ENCODE measurements around the gene MIB1. TPM values are rescaled to one million over a fixed set of nuclear protein-coding genes. Genes with fewer than 3 reads are reported as not detected.

Gene MIB1
- total and polyA plus RNA-seq, 10 of the 15 experiments (the other 5 are each of a cell fraction or from before 2014, with no cell fraction given) = 2.3 to 27.5 (median 10.4) TPM

DNA sequence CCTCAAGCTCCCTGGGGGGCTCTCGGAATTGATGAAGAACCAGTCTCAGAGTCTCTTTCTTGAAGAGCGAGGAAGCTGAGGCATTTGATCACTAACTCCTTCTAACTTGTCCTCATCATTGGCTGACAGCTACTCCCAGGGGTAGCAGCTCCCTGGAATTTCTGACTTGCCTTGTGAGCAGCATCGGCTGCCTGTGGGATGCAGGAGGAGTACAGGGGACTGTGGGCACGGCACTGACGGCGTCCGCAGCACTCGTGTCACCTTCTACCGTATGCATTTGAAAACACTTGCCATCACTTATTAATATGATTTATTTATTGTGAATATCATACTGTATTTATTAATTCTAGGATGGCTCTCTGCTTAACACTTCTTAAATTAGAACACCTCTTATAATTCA is 175.0 kb downstream of the MIB1 start:
- H3K36me3 ChIP-seq (ENCODE audit: control insufficient read depth in 2 of 2, insufficient read depth in 2 of 2, low read length in 1 of 2) = no peaks in the 10 kb centered on the region
- CTCF ChIA-PET = interaction anchor here (0.7 to 1.0 kb wide), 2 partner anchors 40 to 525 kb away, joined by 3 read pairs; no protein-coding TSS in a partner anchor
- SMC1A ChIA-PET (ENCODE audit: uncharacterized antibody, unreplicated experiment) = no interaction called here
- RAD21 ChIA-PET (ENCODE audit: unreplicated experiment) = no interaction called here
- BruUV-seq (replicated peaks) = no TSS peak
- 68% methylated on average over 9 of the region's 9 CpGs for WGBS (ENCODE audit: insufficient coverage, insufficient replicate concordance, low lambda C conversion rate, missing lambda C conversion rate)
- no peak overlapping the region for H3K4me2 ChIP-seq (ENCODE audit: control insufficient read depth, insufficient read depth)
- no peak overlapping the region for H3K4me3 ChIP-seq
- no peak for ATAC-seq
- no peak overlapping the region for H3K9ac ChIP-seq (ENCODE audit: control insufficient read depth, insufficient read depth, low read length)
- H2AFZ ChIP-seq (ENCODE audit: control insufficient read depth, low read depth, low read length) = no peak overlapping the region
- in situ Hi-C loops (cut with MboI) = loop anchor here (25.0 kb wide), 1 partner anchor 797 kb away; no protein-coding TSS in a partner anchor
- TF ChIP-seq, protein P1, sequence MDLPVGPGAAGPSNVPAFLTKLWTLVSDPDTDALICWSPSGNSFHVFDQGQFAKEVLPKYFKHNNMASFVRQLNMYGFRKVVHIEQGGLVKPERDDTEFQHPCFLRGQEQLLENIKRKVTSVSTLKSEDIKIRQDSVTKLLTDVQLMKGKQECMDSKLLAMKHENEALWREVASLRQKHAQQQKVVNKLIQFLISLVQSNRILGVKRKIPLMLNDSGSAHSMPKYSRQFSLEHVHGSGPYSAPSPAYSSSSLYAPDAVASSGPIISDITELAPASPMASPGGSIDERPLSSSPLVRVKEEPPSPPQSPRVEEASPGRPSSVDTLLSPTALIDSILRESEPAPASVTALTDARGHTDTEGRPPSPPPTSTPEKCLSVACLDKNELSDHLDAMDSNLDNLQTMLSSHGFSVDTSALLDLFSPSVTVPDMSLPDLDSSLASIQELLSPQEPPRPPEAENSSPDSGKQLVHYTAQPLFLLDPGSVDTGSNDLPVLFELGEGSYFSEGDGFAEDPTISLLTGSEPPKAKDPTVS (IDR thresholded peaks at IDR 0.05; ENCODE audit: low read depth, low read length) = no peak
- no peak for TF ChIP-seq IRF5 (IDR thresholded peaks at IDR 0.05; ENCODE audit: borderline replicate concordance)
- no peak for TF ChIP-seq HDGF (IDR thresholded peaks at IDR 0.05)
- no peaks in the 10 kb centered on the region for H4K20me1 ChIP-seq (ENCODE audit: control insufficient read depth, insufficient read depth)
- H3K79me2 ChIP-seq (ENCODE audit: control insufficient read depth, insufficient read depth, low read length) = no peaks in the 10 kb centered on the region
- FAIRE-seq = no peak
- H3K27ac ChIP-seq (ENCODE audit: control insufficient read depth, insufficient read depth) = no peak overlapping the region
- H3K27me3 ChIP-seq (replicated peaks in 1 of 2; ENCODE audit: control insufficient read depth in 2 of 2, insufficient read depth in 2 of 2, low read length in 1 of 2) = no peaks in the 10 kb centered on the region
- no peak for DNase-seq (ENCODE audit: low read depth, low spot score)
- intact Hi-C loops (cut with micrococcal nuclease; ENCODE audit: unreplicated experiment) = loop anchor here (2.0 to 10.0 kb wide), 2 partner anchors 647 to 789 kb away; no protein-coding TSS in a partner anchor
- no peaks in the 10 kb centered on the region; the same call in 2 of the 3 replicates for H3K9me3 ChIP-seq (replicated peaks; ENCODE audit: control insufficient read depth, insufficient read depth, low read length)
- peaks cover 4% of the 10 kb centered on the region; the same call in 1 of the 2 replicates for H3K4me1 ChIP-seq (ENCODE audit: control insufficient read depth, insufficient read depth, low read length)
- POLR2A ChIA-PET = no interaction called here

DNA sequence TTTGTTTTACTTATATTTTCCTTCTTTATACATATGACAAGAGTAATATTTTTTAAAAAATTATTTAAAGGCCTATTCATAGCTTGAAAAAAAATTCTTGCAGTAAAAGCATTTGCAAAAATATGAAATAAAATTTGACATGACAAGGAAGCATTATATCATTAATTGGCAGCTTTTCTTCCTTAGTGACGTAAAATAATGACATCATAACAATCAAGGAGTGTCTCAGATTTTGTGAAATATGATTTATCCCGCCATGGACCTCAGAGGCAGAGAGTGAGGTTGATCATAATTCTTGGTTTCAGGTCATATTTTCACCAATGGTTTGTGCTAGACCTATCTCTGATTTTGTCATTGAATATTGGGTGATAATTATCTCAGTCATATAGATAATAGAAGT is 176.0 kb downstream of the MIB1 start:
- H3K4me1 ChIP-seq (ENCODE audit: control insufficient read depth, insufficient read depth, low read length) = no peaks in the 10 kb centered on the region
- intact Hi-C loops (cut with micrococcal nuclease; ENCODE audit: unreplicated experiment) (loop anchor here (10.0 kb wide), 1 partner anchor 788 kb away; no protein-coding TSS in a partner anchor), in situ Hi-C loops (cut with MboI) (loop anchor here (25.0 kb wide), 1 partner anchor 796 kb away; no protein-coding TSS in a partner anchor)
- H3K9me3 ChIP-seq (replicated peaks; ENCODE audit: control insufficient read depth, insufficient read depth, low read length) = no peaks in the 10 kb centered on the region; the same call in 2 of the 3 replicates
- H3K4me2 ChIP-seq (ENCODE audit: control insufficient read depth, insufficient read depth) = no peak overlapping the region
- no peaks in the 10 kb centered on the region for H4K20me1 ChIP-seq (ENCODE audit: control insufficient read depth, insufficient read depth)
- DNase-seq (ENCODE audit: low read depth, low spot score) (no peak), ATAC-seq (no peak), FAIRE-seq (no peak)
- POLR2A ChIA-PET = no interaction called here
- no peaks in the 10 kb centered on the region for H3K36me3 ChIP-seq (ENCODE audit: control insufficient read depth in 2 of 2, insufficient read depth in 2 of 2, low read length in 1 of 2)
- H3K27me3 ChIP-seq (replicated peaks in 1 of 2; ENCODE audit: control insufficient read depth in 2 of 2, insufficient read depth in 2 of 2, low read length in 1 of 2) = no peaks in the 10 kb centered on the region
- CTCF ChIA-PET = interaction anchor here (1.1 kb wide), 1 partner anchor 40 kb away, joined by 3 read pairs; no protein-coding TSS in a partner anchor
- H3K27ac ChIP-seq (ENCODE audit: control insufficient read depth, insufficient read depth) = no peak overlapping the region
- TF ChIP-seq ATF7 (IDR thresholded peaks at IDR 0.05; ENCODE audit: low read depth) (0 out of 2 replicates have a peak, but pooled peaks have one; percentile 29), BACH1 (IDR thresholded peaks at IDR 0.05; ENCODE audit: borderline replicate concordance) (no peak)
- BruUV-seq (replicated peaks) = no TSS peak
- no peaks in the 10 kb centered on the region for H3K79me2 ChIP-seq (ENCODE audit: control insufficient read depth, insufficient read depth, low read length)
- H2AFZ ChIP-seq (ENCODE audit: control insufficient read depth, low read depth, low read length) = no peak overlapping the region
- no peak overlapping the region for H3K4me3 ChIP-seq
- RAD21 ChIA-PET (ENCODE audit: unreplicated experiment) = interaction anchor here (0.6 kb wide), 1 partner anchor 724 kb away, joined by 3 read pairs; no protein-coding TSS in a partner anchor
- H3K9ac ChIP-seq (ENCODE audit: control insufficient read depth, insufficient read depth, low read length) = no peak overlapping the region
- 0% methylated on average over 2 of the region's 2 CpGs for WGBS (ENCODE audit: insufficient coverage, insufficient replicate concordance, low lambda C conversion rate, missing lambda C conversion rate)
- SMC1A ChIA-PET (ENCODE audit: uncharacterized antibody, unreplicated experiment) = no interaction called here
